SHP77 (cell line): ENCODE results near the gene KRT5.
"Not testable (repeated sequence)": the region's sequence is repeated elsewhere in the genome, so short reads cannot be mapped to it uniquely, and the experiment has no call there.

Experiments
- DNase-seq, 2 experiments: peaks; one replicate each; lab custom pipeline; 2025; lab: John Stamatoyannopoulos, UW

Gene KRT5

DNA sequence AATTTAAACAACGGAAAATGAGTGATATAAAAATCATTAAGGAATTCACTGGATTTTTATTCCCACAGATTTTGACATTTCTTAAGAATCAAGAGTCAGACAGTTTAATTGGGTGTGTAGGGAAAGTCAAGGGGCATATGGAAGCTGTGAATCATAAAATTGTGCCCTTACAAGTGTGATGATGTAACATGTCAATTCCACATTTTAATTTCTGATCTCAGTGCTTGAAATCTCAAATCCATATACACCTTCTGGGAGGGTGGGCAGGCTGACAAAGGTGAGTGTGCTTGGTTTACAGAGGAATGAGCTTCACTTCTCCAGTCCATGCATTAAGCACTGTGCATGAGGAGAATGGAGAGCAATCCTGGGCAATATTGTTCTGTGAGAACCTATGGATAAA is 26.1 kb downstream of the KRT5 start:
- no peak for DNase-seq

DNA sequence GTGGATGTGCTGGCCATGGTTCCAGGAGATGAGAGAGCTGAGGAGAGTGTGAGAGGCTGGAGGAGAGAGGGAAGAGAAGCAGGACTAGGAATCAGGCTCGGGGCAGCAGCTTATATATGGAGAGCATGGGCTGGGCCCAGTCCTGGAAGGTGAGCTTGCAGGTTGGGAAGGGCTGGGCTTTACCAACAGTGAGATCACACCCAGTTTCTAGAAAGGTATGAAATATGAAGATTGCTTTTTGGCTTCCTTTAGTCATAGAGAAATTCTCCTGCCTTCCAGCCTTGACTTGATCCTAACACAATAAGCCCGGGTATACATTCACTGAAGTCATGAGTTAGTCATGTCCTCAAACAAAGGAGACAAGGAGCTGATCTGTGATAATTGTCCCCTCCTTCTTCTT is 27.0 kb downstream of the KRT5 start, which contains the start of gene KRT6A:
KRT6A (minus strand) TSS at position 86 of the 400 bp plus-strand sequence; CDS start at position 17, 69 bp downstream.
- no peak for DNase-seq

DNA sequence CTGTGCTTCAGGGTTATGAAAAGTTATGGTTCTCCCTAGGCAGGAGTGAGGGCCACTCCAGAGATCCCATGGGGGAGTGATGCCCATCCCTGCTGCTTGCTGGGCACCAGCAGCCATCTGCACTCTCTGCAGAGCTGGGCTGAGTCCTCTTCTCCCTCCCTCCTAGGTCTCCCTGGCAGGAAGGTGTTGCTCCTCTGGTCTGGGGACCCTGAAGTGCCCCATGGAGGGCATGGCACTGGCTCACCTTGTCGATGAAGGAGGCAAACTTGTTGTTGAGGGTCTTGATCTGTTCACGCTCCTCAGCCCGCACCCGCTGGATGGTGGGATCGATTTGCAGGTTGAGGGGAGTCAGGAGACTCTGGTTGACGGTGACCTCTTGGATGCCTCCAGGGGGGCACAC is 27.8 kb downstream of the KRT5 start:
- DNase-seq, result not testable (repeated sequence)

DNA sequence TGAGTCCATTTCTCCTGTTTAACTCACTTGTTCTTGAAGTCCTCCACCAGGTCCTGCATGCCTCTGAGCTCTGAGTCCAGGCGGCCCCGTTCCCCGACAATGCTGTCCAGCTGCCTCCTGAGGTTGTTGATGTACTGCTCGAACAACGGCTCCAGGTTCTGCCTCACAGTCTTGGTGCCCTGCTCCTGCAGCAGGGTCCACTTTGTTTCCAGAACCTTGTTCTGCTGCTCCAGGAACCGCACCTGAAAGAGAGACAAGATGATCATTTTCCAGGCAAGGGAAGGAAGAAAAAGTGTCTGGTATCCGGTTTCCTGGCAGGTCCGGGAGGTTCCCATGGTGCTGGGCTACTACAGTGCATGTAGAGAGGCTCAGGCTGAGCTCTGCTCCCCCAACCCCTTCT is 28.7 kb downstream of the KRT5 start:
- DNase-seq, result not testable (repeated sequence)

DNA sequence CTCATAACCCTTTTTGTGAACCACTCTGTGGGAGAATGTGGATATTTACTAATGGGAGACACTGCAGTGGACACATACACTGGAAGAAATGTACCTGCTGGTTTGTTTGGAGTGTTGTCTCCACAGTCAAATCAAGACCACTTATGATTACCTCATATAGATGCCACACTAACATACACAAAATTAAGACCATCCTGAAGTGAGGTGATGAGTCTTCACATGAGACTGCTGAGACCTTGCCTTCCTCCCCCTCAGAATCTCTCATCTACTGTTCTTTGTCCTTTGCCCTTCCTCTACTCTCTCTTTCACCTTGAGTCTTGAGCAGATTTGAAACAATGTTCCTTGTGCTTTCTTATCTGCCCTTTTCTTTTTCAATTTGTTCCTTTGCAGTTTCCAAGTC is 31.5 kb downstream of the KRT5 start:
- no peak for DNase-seq

DNA sequence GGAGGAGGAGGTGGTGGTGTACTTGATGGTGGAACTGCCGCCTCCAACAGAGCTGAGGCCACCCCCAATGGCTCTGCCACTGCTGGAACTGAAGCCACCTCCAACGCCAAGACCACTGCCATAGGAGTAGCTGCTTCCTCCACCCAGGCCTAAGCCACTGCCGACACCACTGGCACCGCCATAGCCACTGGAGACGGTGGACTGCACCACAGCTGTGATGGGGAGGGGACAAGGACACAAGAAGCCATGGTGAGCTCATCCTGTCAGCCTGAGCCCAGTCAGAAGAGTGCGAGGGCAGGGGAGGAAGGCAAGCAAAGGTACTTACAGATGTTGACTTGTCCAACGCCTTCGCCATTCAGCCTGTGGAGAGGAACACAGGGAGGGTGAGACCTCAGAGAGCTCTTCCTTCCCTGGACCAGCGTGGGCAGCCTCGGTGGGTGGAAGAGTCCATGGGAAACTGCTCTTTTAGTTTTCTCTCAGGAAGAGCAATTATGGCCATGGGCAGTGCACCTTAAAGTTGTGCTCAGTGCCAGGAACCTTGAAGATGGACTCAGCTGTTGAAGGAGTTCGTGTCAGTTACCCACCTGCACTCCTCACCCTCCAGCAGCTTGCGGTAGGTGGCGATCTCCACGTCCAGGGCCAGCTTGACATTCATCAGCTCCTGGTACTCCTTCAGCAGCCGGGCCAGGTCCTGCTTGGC is 32.3 kb downstream of the KRT5 start:
- not testable (repeated sequence) for DNase-seq

DNA sequence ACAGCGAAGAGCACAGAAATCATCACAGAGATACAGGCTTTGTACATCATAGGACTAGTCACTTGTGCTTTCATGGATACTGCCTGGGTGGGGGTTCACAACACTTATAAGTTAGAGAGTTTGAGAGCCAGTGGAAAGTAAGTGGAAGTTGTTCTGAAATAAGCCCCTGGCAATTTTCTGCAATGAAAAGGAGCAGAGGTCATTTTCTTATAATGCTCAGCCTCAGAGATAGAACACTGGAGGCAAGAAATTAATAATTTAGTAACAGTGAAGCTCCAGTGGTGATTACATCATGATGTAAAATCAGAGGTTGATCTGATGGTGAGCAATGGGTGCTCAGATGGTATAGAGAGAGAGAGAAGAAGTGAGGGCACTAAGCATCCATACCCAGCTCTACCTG is 33.0 kb downstream of the KRT5 start:
- no peak for DNase-seq

DNA sequence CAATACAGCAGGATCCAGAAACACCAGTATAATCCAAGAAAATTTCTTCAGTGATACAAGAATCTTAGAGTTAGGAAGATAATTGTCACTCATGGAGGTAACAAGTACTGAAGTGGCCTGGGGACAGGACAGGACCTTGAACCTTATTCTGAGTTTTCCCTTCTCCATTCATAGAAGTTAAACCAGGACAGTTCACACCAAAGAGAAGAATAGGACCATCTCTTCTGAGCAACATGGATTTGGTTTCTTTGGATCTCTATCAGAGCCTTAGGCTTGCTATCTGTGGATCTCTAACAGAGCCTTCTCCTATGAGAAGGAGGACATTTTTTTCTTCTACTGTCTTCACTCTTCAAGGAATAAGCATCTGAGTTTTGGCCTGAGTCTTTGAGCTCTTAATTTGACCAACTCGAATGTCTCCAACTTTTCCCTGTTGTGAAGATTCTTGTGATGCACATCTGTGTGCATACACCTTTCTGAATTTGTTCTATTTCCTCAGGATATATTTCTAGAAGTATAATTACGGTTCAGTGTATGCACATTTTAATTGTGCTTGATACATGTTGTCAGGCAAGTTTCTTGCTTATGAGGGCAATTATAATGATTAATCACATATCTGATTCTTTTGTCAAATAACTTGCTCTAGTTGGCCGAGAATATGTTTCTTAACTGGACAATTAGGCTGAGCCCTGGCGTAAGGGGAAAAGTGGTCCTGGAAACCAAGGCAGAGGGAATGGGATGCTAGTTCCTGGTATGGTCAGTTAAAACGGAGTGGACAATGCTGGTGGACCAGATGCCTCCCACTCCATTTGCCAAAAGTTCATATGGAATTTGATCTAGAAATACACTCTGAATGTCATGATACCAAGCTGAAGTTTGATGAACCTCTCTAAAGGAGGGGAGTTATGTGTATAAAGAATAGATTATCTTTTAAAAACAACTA is 33.8 kb downstream of the KRT5 start:
- no peak for DNase-seq

DNA sequence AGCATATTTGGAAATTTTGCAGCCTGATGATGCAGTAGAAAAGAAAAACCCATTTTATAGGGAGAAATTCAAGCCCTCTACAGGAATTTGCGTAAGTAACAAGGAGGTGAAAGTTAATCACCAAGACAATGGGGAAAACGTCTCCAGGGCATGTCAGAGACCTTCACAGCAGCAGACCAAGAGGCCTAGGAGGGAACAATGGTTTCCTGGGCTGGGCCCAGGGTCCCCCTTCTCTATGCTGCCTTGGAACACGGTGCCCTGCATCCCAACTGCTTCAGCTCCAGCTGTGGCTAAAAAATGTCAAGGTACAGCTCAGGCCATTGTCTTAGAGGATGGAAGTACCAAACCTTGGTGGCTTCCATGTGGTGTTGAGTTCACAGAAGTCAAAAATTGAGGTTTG is 40.1 kb downstream of the KRT5 start:
- no peak for DNase-seq

DNA sequence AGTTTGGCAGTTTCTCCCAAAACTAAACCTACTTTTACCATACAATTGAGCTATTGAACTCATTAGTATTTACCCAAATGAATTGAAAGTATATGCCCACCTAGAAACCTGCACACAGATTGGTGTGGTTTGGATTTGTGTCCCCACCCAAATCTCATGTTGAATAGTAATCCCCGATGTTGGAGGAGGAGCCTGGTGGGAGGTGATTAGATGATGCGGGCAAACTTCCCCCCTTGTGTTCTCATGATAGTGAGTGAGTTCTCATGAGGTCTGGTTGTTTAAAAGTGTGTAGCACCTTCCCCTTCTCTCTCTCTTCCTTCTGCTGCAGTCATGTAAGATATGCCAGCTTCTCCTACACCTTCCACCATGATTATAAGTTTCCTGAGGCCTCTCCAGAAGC is 42.5 kb downstream of the KRT5 start:
- no peak for DNase-seq

DNA sequence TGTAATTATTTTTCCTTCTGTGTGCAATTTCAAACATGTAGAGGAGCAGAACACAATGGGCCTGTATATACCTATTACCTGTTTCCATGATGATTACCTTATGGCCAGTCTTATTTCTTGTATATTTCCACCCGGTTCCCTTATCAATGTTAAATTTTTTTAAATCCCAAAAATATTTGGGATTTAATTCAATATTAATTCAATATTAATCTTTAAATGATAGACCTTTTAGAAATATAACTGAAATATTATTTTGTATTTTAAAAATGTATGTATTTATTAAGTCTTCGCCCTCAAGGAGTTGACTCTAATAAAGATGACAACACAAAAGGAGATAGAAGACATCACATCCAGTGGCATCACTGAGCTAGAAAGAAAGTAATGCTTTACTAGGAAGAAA is 46.0 kb downstream of the KRT5 start:
- no peak for DNase-seq

DNA sequence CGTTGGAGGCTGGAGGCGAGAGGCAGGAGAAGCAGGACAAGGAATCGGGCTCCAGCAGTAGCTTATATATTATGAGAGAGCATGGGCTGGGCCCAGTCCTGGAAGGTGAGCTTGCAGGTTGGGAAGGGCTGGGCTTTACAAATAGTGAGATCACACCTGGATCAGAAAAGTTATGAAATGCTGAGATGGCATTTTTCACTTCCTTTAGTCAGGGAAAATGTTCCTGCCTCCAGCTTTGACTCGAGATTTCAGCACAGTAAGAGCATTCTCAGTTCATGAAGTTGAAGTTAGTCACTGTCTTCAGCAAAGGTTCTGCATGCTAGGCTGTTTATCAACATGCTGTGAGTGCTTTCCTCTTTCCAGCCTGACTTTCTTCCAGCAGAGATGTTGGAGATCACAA is 46.4 kb downstream of the KRT5 start, which contains the start of gene KRT6C:
KRT6C (minus strand) TSS at position 38 of the 400 bp plus-strand sequence. CDS start 68 bp downstream, outside the sequence.
- no peak for DNase-seq

DNA sequence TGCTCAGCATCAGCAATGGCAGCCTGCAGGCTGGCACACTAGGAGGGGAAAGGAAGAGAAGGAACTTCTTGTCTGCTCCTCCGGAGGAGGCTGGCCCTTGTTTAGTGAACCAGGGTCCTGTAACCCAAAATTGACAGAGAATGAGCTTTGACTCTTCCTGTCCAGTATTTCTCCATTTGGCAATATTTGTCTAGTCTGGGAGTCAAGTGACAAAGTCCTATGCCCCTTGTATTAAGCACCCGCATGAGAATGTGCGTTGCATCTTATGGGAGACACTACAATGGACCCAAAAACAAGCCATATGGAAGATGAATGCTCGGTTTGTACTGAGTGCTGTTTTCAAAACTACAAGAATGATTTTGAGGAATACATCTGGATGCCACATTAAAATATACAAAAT is 50.3 kb downstream of the KRT5 start:
- no peak for DNase-seq

DNA sequence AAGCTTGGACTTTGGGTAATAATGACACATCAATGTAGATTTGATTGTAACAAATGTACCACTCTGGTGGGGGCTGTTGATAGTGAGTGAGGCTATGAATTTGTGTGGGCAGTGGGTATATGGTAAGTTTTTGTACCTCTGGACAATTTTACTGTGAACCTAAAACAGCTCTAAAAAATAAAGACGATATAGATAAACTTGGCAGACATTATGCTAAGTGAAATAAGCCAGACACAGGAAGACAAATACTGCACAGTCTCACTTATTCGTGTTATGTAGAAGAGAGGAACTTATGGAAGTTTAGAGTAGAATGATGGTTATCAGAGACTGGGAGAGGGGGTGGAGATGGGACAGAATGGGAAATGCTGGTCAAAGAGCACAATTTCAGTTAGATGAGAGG is 55.3 kb downstream of the KRT5 start:
- DNase-seq, result no peak
